Heart left ventricle (tissue), 16 donors: ENCODE data around the gene UBXN7. TPM values are rescaled to one million over a fixed set of nuclear protein-coding genes. Genes with fewer than 3 reads are reported as not detected.

Source experiments
- ATAC-seq, 4 donors: fragments of 200-7000 bp; cut with Tn5 transposase; one replicate each; pipeline ENCODE4 v1.9.1; 2020 to 2022; ENCODE audit warnings: moderate library complexity in 4 of 4, mild to moderate bottlenecking in 3 of 4, moderate number of reproducible peaks in 1 of 4
- DNase-seq, 5 donors: peaks; one replicate each; pipeline ENCODE4 v3.0.0-alpha.2; 2020
- H3K27ac ChIP-seq, 12 donors: fragments of 200-600 bp; sonication (generic) in 4 of 12; one replicate each; pipeline versions ENCODE4 v1.5.0 to v1.8.0; 2016 to 2022; ENCODE audit warnings: mild to moderate bottlenecking in 2 of 12
- H3K27me3 ChIP-seq, 9 donors: fragments of 200-600 bp; sonication (generic) in 2 of 9; one replicate each; pipeline versions ENCODE4 v1.5.1 to v1.8.0; 2016 to 2022; ENCODE audit warnings: mild to moderate bottlenecking in 3 of 9
- H3K36me3 ChIP-seq, 9 donors: fragments of 200-600 bp; sonication (generic) in 2 of 9; one replicate each; pipeline versions ENCODE4 v1.5.0 to v1.8.0; 2018 to 2022; ENCODE audit warnings: mild to moderate bottlenecking in 2 of 9
- H3K4me1 ChIP-seq, 12 donors: fragments of 200-600 bp; sonication (generic) in 4 of 12; one replicate each; pipeline versions ENCODE4 v1.5.0 to v1.8.0; 2016 to 2022; ENCODE audit warnings: mild to moderate bottlenecking in 3 of 12
- H3K4me3 ChIP-seq, 12 donors: fragments of 200-600 bp; sonication (generic) in 4 of 12; one replicate each; pipeline versions ENCODE4 v1.5.0 to v1.8.0; 2017 to 2022; ENCODE audit warnings: mild to moderate bottlenecking in 9 of 12, moderate library complexity in 4 of 12
- H3K9me3 ChIP-seq, 12 donors: fragments of 200-600 bp; sonication (generic) in 4 of 12; one replicate each; pipeline versions ENCODE4 v1.5.0 to v1.8.0; 2016 to 2022; ENCODE audit warnings: mild to moderate bottlenecking in 1 of 12
- POLR2A ChIP-seq, 2 donors: fragments of 450-650 bp; IDR thresholded peaks; one replicate each; pipeline ENCODE4 v1.6.1; 2017; ENCODE audit warnings: antibody characterized with exemption in 2 of 2, mild to moderate bottlenecking in 2 of 2, moderate library complexity in 2 of 2
- WGBS, 4 donors: extraction: QIAGEN DNeasy Blood & Tissue Kit in 2 of 4; methylation state at CpG; one replicate each; pipeline versions ENCODE4 v1.1.5 to v1.1.7; 2013 to 2018; 5-methylcytosine and 5-hydroxymethylcytosine counted together
- intact Hi-C, 10 donors: fragments of 100-400 bp; cut with DNase I; formaldehyde crosslinking; loops; one replicate each; pipeline versions ENCODE4 v1.11.1 to v1.14.2; 2022
- long read RNA-seq, 3 donors: library from polyadenylated mRNA; unstranded; transcript quantifications; one replicate each; pipeline ENCODE4 v2.0.0, GENCODE V29; 2020 to 2021
- polyA plus RNA-seq, 2 donors: library from polyadenylated mRNA; stranded (reverse); fragments of 200-250 nt; gene quantifications; one replicate each; pipeline ENCODE4 v1.2.3, GENCODE V29; 2013
- total RNA-seq, 9 donors: library from RNA; depleted of rRNA in 2 of 9; stranded (reverse); fragments of >200 nt in 2 of 9; fragmentation: NEBNext Ultra II Directional in 3 of 9; extraction: Animal tissue kit (Norgen Biotek cat#: 25700) in 3 of 9; gene quantifications; one replicate each; pipeline versions ENCODE4 v1.1.0 to v1.2.4, GENCODE V29; 2016 to 2023
- TF ChIP-seq, protein P1 (sequence below), 12 donors: fragments of 200-600 bp; sonication (generic) in 4 of 12; IDR thresholded peaks; one replicate each; pipeline versions ENCODE4 v1.5.0 to v1.8.0; 2018 to 2022; ENCODE audit warnings: antibody characterized with exemption in 12 of 12, mild to moderate bottlenecking in 5 of 12
- donor health status: ischemic (EF 13 %, LVEDD 7.1; RV severe dilation, severe dysfunction).
- donor health status: healthy with polysubstance abuse.
- donor health status: DM: no; HTN: yes; CAD: no.
- donor health status: DM: no; HTN: no; CAD: no.
- donor health status: ischemic (EF 25% LVEDD 6.9; RV normal size, moderate dysfunction).
- donor health status: ischemic (EF 25% LVEDD 5.7; RV mildly dilated, moderate dysfunction).
- donor health status: healthy.
- donor health status: DM: yes; HTN: yes; CAD: no.
- donor health status: ischemic (EF 35%, LVEDD 5.7; RV mildly dilated, moderate dysfunction).
- donor health status: nonischemic (EF 11% LVEDD 7.7; RV severe dilation, severe dysfunction).
- donor health status: DM: yes; HTN: yes; CAD: no.
- donor health status: PGD.
- donor health status: ischemic (EF 29% LVEDD 5.4; RV normal size, mild dysfunction).
- donor health status: nonischemic (EF 23%, LVEDD 6.1; RV moderate dilation, normal function).

The UBXN7 gene, protein sequence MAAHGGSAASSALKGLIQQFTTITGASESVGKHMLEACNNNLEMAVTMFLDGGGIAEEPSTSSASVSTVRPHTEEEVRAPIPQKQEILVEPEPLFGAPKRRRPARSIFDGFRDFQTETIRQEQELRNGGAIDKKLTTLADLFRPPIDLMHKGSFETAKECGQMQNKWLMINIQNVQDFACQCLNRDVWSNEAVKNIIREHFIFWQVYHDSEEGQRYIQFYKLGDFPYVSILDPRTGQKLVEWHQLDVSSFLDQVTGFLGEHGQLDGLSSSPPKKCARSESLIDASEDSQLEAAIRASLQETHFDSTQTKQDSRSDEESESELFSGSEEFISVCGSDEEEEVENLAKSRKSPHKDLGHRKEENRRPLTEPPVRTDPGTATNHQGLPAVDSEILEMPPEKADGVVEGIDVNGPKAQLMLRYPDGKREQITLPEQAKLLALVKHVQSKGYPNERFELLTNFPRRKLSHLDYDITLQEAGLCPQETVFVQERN
- total RNA-seq (10 to 100 TPM; 10.3 to 50.2 (median 29.5) TPM), polyA plus RNA-seq (10 to 100 TPM in 1 of 2 donors, 1 to 10 TPM in 1; 6.9 to 10.3 TPM)
- long read RNA-seq, donor 1, full-length matches to known transcripts, result 4 of 8 reads
- long read RNA-seq, donor 1, partial matches to known transcripts, result 1 of 8 reads
- long read RNA-seq, donor 1, other reads (novel, unspliced or antisense), result 3 of 8 reads
- long read RNA-seq, donor 2, full-length matches to known transcripts, result 22 of 29 reads
- long read RNA-seq, donor 2, partial matches to known transcripts, result 5 of 29 reads
- long read RNA-seq, donor 2, other reads (novel, unspliced or antisense), result 2 of 29 reads
- long read RNA-seq, donor 3, full-length matches to known transcripts, result 4 of 6 reads
- long read RNA-seq, donor 3, partial matches to known transcripts, result 0 of 6 reads
- long read RNA-seq, donor 3, other reads (novel, unspliced or antisense), result 2 of 6 reads

DNA sequence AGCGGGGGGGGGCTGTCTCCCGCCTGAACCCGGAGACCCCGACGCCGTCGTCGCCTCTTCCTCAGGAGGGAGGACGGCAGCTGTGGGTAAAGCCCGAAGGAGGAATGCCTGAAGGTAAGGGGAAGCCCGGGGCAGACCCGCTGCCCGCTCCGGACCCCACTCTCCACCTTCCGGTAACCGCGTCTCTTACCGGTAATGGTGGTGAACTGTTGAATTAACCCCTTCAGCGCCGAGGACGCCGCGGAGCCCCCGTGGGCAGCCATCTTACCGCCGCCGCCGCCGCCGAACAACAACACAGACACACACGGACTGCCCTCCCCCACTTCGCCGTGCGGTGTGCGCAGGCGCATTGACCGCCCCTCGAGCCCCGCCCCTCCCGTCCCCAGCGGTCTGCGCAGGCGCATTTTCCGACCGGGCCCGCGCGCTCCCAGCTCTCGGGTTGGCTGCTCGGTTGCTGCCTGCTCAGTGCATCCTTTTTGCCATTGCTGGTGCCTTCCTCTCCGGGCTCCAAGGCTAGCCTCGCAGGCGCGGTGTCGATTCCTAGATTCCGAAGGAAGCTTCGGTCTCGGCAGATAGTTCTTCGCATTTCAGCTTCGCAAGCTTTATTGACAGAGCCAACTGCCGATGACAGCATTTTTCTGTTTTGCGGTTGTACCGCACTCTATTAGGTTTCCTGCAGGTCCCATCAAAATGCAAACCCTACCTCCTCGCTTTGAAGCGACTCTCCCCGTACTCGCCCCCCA is at the start of gene UBXN7:
UBXN7 (minus strand) TSS at position 291 of the 743 bp plus-strand sequence; CDS start at position 263, 28 bp downstream.
- WGBS, 4 donors, result 0 to 1% (median 0%) methylated on average over 26 to 67 of the region's 67 CpGs
- DNase-seq (peak; percentile 95 to 99 (median 95)), ATAC-seq (peak; percentile 96 to 98 (median 97))
- Histone ChIP-seq H3K4me3 (peak within 1 kb of the TSS; percentile 55 to 99 (median 90)), H3K27me3 (no peaks in the 10 kb centered on the region), H3K9me3 (no peaks in the 10 kb centered on the region), H3K36me3 (peaks cover 0 to 8% (median 2%) of the 10 kb centered on the region in 9 donors), H3K27ac (peak within 1 kb of the TSS; percentile 78 to 98 (median 94)), H3K4me1 (peaks cover 0 to 32% (median 21%) of the 10 kb centered on the region in 12 donors)
- intact Hi-C loops, result loop anchor here in 4 of 10 donors (2.0 to 10.0 kb wide), 5 partner anchors 70 to 178 kb away; partner anchors contain the start of gene RNF168 (in 4 of the 4)
- TF ChIP-seq, protein P1, sequence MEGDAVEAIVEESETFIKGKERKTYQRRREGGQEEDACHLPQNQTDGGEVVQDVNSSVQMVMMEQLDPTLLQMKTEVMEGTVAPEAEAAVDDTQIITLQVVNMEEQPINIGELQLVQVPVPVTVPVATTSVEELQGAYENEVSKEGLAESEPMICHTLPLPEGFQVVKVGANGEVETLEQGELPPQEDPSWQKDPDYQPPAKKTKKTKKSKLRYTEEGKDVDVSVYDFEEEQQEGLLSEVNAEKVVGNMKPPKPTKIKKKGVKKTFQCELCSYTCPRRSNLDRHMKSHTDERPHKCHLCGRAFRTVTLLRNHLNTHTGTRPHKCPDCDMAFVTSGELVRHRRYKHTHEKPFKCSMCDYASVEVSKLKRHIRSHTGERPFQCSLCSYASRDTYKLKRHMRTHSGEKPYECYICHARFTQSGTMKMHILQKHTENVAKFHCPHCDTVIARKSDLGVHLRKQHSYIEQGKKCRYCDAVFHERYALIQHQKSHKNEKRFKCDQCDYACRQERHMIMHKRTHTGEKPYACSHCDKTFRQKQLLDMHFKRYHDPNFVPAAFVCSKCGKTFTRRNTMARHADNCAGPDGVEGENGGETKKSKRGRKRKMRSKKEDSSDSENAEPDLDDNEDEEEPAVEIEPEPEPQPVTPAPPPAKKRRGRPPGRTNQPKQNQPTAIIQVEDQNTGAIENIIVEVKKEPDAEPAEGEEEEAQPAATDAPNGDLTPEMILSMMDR (IDR thresholded peaks at IDR 0.05), result no peak
- TF ChIP-seq POLR2A (IDR thresholded peaks at IDR 0.05), result peak in 1 of 2 donors; percentile 90

GRCh38 chr3:196477678-196478077 is 45.5 kb upstream of the UBXN7 start:
- ATAC-seq, result no peak
- no peaks in the 10 kb centered on the region for H3K9me3 ChIP-seq

GRCh38 chr3:196472286-196472685 is 40.1 kb upstream of the UBXN7 start:
- Histone ChIP-seq H3K4me3 (no peak overlapping the region), H3K4me1 (peaks cover 0 to 4% (median 0%) of the 10 kb centered on the region in 12 donors), H3K27ac (no peak overlapping the region), H3K9me3 (no peaks in the 10 kb centered on the region), H3K27me3 (no peaks in the 10 kb centered on the region), H3K36me3 (peaks cover 2 to 92% (median 65%) of the 10 kb centered on the region in 9 donors)
- TF ChIP-seq, protein P1 (IDR thresholded peaks at IDR 0.05), result no peak
- no peak for TF ChIP-seq POLR2A (IDR thresholded peaks at IDR 0.05)
- DNase-seq (no peak), ATAC-seq (no peak)
- WGBS, 4 donors, result 92 to 94% (median 94%) methylated on average over 8 of the region's 8 CpGs
- intact Hi-C loops, result no loop called here

More at GRCh38 chr3:196477678-196478077, 45.5 kb upstream of the UBXN7 start:
- intact Hi-C loops, result no loop called here
- Histone ChIP-seq H3K4me3 (no peak overlapping the region), H3K36me3 (peaks cover 0 to 98% (median 93%) of the 10 kb centered on the region in 9 donors), H3K27me3 (no peaks in the 10 kb centered on the region), H3K4me1 (no peaks in the 10 kb centered on the region), H3K27ac (no peak overlapping the region)
- DNase-seq, result no peak
- 96 to 98% (median 97%) methylated on average over 4 of the region's 4 CpGs for WGBS, 4 donors
- TF ChIP-seq, protein P1 (IDR thresholded peaks at IDR 0.05), result no peak
- TF ChIP-seq POLR2A (IDR thresholded peaks at IDR 0.05), result no peak
